GM21737 (cell line): Measurements from ENCODE around the gene C11orf87.

ENCODE experiments used
- ATAC-seq: cut with Tn5 transposase; IDR thresholded peaks from one replicate; pipeline ENCODE4 v1.9.1; 2021; ENCODE audit warnings: mild to moderate bottlenecking, moderate library complexity; ENCODE audit not compliant: unreplicated experiment

C11orf87 gene

DNA sequence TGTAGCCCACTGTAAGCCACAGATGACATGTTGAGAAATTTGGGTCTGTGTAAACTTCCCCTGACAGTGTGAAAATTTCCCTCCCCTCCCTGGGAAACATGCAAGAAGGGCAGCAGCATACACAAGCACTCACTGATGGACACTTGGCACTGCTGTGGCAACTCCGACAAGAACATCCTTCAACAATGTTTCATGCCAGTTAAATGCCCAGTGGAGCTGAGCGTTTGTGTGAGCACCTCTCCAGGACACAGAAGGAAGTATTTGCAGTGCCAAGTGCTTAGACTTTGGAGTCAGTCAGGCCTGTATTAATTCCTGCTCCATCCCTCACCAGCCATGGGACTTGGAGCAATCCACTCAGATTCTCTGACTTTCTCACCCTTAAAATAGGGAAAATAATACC, 17.7 kb downstream of the C11orf87 start:
- no peak for ATAC-seq

DNA sequence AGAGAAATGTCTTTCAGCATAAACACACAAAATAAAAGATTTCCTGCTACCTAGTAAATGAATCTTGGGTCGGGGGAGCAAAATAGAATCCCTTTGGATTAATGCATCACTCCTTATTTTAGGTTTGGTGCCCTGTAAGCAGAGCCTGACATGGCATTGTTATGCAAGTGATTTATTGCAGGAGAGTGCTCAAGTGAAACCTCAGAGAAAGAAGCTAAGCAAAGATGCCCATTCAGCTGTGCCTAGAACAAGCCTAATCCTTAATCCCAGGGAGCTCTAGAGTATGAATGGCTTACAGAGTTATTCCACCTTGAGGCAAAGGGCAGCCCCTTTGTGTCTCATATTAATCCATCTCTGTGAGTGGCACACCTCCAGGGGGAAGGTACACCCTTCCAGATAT, 21.1 kb downstream of the C11orf87 start:
- ATAC-seq, result no peak

DNA sequence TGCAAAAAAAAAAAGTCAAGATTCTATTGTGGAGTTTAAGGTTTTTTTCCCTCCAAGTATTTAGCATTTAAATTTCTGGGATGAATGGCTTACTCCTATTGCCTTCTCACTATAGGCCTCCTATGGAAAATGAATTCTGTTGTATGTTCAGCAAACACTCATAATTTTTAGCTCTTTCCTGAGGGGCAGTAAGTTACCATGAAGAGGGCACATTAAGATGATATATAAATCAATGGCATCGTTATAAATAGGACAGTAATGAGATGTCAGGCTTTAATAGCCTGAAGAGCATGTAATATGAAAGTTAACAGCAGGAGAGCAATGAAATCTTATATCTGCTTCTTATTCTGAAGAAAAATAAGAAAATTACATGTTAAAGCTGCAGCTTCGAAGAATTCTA, 32.9 kb downstream of the C11orf87 start:
- ATAC-seq, result no peak
